ENCODE data around the gene WDR5B.
"Not testable (repeated sequence)": the region's sequence is repeated elsewhere in the genome, so short reads cannot be mapped to it uniquely, and the experiment has no call there.

WDR5B gene

DNA sequence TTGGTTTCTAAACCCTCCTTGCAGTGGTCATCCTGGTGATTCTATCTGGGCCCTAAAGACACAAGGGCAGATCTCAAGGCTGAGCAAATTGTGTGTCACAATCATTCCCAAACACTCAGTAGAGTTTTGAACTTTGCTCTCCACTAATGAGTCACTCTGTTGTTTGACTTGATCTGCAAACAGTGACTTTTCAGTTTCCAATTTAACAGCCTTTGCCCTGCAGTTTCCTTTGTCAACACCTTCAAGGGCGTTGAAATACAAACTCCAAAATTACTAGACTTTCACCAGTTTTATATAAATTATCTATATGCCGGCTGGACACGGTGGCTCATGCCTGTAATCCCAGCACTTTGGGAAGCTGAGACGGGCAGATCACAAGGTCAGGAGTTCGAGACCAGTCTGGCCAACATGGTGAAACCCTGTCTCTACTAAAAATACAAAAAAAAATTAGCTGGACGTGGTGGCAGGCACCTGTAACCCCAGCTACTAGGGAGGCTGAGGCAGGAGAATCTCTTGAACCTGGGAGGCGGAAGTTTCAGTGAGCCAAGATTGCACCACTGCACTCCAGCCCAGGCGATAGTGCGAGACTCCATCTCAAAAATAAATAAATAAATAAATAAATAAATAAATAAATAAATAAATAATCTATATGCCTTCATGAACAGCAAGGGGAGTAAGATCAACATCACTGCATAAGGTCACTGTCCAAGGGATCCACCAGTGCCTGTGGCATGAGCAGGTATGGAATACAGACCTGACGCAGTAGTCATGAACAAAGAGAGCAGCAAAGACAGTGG, 50.1 kb downstream of the WDR5B start:
- DNase-seq (ENCODE audit: low read depth) = not testable (repeated sequence)

DNA sequence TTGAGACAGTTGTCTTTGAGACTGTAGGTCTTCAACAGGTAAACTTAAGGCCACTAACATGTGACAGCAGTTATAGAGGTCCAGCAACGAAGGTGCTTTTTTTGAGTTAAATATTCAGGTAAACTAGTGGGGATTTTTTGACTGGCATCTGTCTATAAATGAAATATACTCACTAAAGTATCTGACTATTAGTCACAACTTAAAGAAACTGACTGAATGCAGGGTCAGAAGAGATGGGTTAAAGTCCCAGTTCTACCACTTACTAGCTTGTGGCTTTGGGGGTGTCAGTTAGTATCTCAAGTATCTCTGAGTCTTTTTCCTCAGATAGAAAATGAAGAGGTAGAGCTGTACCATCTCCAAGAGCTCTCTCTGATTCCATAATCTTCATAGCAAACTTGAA, 50.8 kb downstream of the WDR5B start:
- no peak for DNase-seq (ENCODE audit: low read depth)

DNA sequence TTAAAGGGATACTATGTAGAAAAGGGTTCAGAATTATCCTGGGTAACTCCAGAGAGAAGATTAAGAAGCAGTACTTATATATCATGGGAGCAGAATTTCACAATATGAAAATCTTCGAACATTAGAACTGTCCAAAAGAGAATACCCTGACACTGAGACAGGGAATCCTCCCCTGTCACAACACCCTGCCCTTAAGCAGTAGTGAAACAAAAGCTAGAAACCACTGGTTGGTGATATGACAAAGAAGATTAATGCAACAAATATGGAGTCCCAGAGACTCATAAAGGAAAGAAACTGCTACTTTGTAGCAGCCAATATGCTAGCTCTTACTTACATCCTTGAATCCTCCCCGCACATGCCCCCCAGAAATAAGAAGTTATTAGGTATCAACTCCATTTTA, 51.4 kb downstream of the WDR5B start:
- no peak for DNase-seq (ENCODE audit: low read depth)

Measured in stimulated activated CD8-positive, alpha-beta memory T cell treated with anti-CD3 and anti-CD28 coated beads, Interleukin-15, amount 100 ng/mL, for 1 hour (primary cell).